Mucosa of stomach (tissue), 1 donor: ENCODE measurements around the gene OR10A3.

Experiments
- H3K27me3 ChIP-seq: one replicate; pipeline ENCODE4 v1.7.0; 2013; ENCODE audit warnings: mild to moderate bottlenecking, low read length; ENCODE audit not compliant: control insufficient read depth, insufficient read depth
- H3K36me3 ChIP-seq: one replicate; pipeline ENCODE4 v1.7.0; 2013; ENCODE audit warnings: low read length; ENCODE audit not compliant: control insufficient read depth, insufficient read depth
- H3K4me1 ChIP-seq: one replicate; pipeline ENCODE4 v1.7.0; 2013; ENCODE audit warnings: mild to moderate bottlenecking, low read length; ENCODE audit not compliant: control insufficient read depth, insufficient read depth
- H3K4me3 ChIP-seq: one replicate; pipeline ENCODE4 v1.7.0; 2013; ENCODE audit warnings: low read length
- H3K9ac ChIP-seq: one replicate; pipeline ENCODE4 v1.7.0; 2013; ENCODE audit warnings: mild to moderate bottlenecking, low read length, moderate library complexity
- H3K9me3 ChIP-seq: one replicate; pipeline ENCODE4 v1.7.0; 2013; ENCODE audit warnings: mild to moderate bottlenecking, low read length, moderate library complexity; ENCODE audit not compliant: control insufficient read depth
- donor health status: Pancreatic carcinoma.

OR10A3 gene

GRCh38 chr11:7924536-7924935, 17.0 kb downstream of the OR10A3 start:
- H3K9ac ChIP-seq: no peak overlapping the region
- no peaks in the 10 kb centered on the region for H3K36me3 ChIP-seq
- no peaks in the 10 kb centered on the region for H3K4me1 ChIP-seq
- no peaks in the 10 kb centered on the region for H3K27me3 ChIP-seq
- H3K4me3 ChIP-seq: no peak overlapping the region
- H3K9me3 ChIP-seq: no peaks in the 10 kb centered on the region

DNA sequence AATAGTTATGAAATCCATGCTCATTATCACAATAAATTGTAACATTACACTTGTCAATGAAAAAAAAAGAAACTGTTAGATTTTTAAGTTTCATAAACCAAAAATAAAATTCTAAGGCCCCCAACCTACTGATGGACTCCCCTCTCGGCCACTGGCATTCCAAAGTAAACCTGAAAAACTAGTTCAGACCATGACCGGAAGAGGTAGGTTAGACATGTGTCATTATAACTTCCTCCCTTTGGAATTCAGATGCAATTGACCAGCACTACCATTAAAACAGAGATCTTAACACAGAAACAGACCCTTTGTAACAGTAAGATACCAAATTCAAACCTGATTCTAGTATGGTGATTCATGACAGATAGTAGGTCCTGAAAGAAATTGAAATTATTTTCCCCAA, 23.4 kb downstream of the OR10A3 start:
- H3K4me1 ChIP-seq: no peaks in the 10 kb centered on the region
- H3K27me3 ChIP-seq: no peaks in the 10 kb centered on the region
- no peak overlapping the region for H3K9ac ChIP-seq
- H3K36me3 ChIP-seq: no peaks in the 10 kb centered on the region
- H3K4me3 ChIP-seq: no peak overlapping the region
- H3K9me3 ChIP-seq: no peaks in the 10 kb centered on the region

DNA sequence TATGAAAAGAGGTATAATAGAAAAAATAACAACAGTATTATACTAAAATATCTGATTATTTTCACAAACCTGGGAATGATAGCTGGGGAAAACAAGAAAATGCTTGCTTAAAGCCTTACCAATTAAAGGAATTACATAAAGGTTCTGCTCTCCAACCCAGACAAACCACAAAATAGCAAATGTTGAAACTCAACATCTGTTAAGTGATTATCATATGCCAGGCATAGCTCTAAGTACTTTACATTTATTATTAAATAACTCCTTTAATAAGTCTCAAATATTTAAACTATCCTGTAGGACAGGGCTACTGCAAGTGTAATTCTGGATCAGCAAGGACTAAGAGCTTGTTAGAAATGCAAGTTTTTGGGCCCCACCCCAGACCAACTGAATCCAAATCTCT, 30.5 kb downstream of the OR10A3 start:
- H3K36me3 ChIP-seq: no peaks in the 10 kb centered on the region
- no peaks in the 10 kb centered on the region for H3K27me3 ChIP-seq
- H3K4me3 ChIP-seq: no peak overlapping the region
- H3K9ac ChIP-seq: no peak overlapping the region
- peaks cover 7% of the 10 kb centered on the region for H3K4me1 ChIP-seq
- H3K9me3 ChIP-seq: no peaks in the 10 kb centered on the region

DNA sequence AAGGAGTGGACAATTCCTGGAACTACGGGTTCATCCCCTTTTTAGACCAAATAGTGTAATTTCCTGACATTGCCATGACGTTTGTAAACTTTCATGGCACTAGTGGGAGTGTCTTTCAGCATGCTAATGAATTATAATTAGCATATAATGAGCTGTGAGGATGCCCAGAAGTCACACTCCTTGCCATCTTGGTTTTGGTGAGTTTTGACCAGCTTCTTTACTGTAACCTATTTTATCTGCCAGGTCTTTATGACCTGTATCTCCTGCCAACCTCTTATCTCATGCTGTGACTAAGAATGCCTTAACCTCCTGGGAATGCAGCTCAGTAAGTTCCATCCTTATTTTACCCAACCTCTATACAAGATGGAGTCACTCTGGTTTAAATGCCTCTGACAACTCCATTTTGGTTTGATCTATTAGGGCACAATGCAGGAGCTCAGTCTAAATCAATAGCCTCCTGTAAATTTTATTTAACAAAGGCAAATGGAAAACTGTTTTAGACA, 31.2 kb downstream of the OR10A3 start:
- Histone ChIP-seq H3K36me3 (no peaks in the 10 kb centered on the region), H3K4me1 (peaks cover 14% of the 10 kb centered on the region), H3K27me3 (no peaks in the 10 kb centered on the region), H3K9me3 (no peaks in the 10 kb centered on the region), H3K9ac (no peak overlapping the region), H3K4me3 (no peak overlapping the region)

- H3K9me3 ChIP-seq: no peaks in the 10 kb centered on the region
- H3K36me3 ChIP-seq: no peaks in the 10 kb centered on the region
- no peaks in the 10 kb centered on the region for H3K27me3 ChIP-seq
- no peak overlapping the region for H3K4me3 ChIP-seq
- peaks cover 15% of the 10 kb centered on the region for H3K4me1 ChIP-seq
- no peak overlapping the region for H3K9ac ChIP-seq
Measured at GRCh38 chr11:7909585-7910285, 31.8 kb downstream of the OR10A3 start.

GRCh38 chr11:7907121-7907520, 34.4 kb downstream of the OR10A3 start:
- no peaks in the 10 kb centered on the region for H3K36me3 ChIP-seq
- no peaks in the 10 kb centered on the region for H3K27me3 ChIP-seq
- H3K4me3 ChIP-seq: no peak overlapping the region
- H3K9ac ChIP-seq: no peak overlapping the region
- no peaks in the 10 kb centered on the region for H3K9me3 ChIP-seq
- H3K4me1 ChIP-seq: peaks cover 24% of the 10 kb centered on the region

DNA sequence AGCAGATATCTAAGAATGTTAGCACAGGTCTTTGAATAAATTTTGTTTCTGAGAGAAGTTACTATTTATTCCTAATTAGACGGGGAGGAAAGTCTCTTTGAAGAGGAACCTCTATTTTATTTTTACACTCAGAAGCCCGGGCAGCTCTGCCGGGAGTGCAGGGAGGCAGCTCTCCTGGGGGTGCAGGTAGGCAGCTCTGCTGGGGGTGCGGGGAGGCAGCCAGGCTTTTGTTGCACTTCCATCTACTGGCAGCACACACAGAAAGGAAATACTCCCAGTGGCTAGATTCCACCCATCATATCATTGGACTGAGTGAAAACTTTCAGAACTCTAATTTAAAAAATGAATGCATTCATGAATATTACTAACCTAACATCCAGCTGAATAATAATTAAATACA, 35.0 kb downstream of the OR10A3 start:
- H3K9ac ChIP-seq: no peak overlapping the region
- H3K4me3 ChIP-seq: no peak overlapping the region
- peaks cover 24% of the 10 kb centered on the region for H3K4me1 ChIP-seq
- H3K36me3 ChIP-seq: no peaks in the 10 kb centered on the region
- H3K27me3 ChIP-seq: no peaks in the 10 kb centered on the region
- H3K9me3 ChIP-seq: no peaks in the 10 kb centered on the region

GRCh38 chr11:7905961-7906429, 35.5 kb downstream of the OR10A3 start:
- Histone ChIP-seq H3K9me3 (no peaks in the 10 kb centered on the region), H3K36me3 (no peaks in the 10 kb centered on the region), H3K27me3 (no peaks in the 10 kb centered on the region), H3K4me1 (peaks cover 24% of the 10 kb centered on the region), H3K4me3 (no peak overlapping the region), H3K9ac (no peak overlapping the region)

GRCh38 chr11:7905549-7905948, 36.0 kb downstream of the OR10A3 start:
- H3K4me3 ChIP-seq: no peak overlapping the region
- H3K9me3 ChIP-seq: no peaks in the 10 kb centered on the region
- peaks cover 24% of the 10 kb centered on the region for H3K4me1 ChIP-seq
- H3K27me3 ChIP-seq: no peaks in the 10 kb centered on the region
- no peak overlapping the region for H3K9ac ChIP-seq
- H3K36me3 ChIP-seq: no peaks in the 10 kb centered on the region

DNA sequence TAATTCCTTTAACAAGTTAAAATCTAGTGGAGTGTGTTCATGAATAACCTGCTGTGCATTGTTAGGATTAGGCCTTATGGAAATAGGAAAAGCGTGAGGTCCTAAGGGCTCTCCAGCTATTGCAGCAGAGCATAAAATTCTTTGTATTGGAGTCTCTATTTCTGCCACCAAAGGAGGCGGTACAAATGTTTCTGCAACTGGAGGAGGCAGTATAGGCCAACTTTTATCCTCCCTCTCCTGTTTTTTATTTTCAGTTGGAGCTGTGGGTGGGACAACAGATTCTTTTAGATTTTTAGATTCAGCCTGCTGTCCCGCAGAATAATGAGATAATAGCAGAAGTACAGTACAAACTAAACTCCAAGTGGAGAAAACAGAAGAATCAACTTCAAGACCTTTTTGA, 36.6 kb downstream of the OR10A3 start:
- Histone ChIP-seq H3K27me3 (no peaks in the 10 kb centered on the region), H3K4me1 (peaks cover 24% of the 10 kb centered on the region), H3K9ac (no peak overlapping the region), H3K36me3 (no peaks in the 10 kb centered on the region), H3K9me3 (no peaks in the 10 kb centered on the region), H3K4me3 (no peak overlapping the region)

DNA sequence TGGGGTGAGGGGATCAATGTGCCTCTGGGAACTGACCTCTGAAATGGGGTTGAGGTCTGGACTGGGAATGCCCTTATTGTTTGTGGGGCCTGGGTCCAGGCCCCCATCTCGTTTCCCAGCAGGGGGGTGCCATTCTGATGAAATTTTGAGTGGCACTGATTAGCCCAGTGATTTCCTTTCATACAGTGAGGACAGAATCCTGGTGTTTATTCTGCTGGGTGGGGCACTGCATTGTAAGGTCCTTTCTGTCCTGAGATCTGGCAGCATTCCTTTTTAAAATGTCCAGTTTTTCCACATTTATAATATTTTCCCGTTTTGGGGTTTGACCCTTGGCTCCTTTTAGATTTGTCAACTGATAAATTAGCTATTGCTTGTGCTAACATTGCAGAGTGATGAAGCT, 37.6 kb downstream of the OR10A3 start:
- H3K4me3 ChIP-seq: no peak overlapping the region
- no peaks in the 10 kb centered on the region for H3K9me3 ChIP-seq
- H3K9ac ChIP-seq: no peak overlapping the region
- no peaks in the 10 kb centered on the region for H3K27me3 ChIP-seq
- H3K4me1 ChIP-seq: peaks cover 24% of the 10 kb centered on the region
- H3K36me3 ChIP-seq: no peaks in the 10 kb centered on the region

DNA sequence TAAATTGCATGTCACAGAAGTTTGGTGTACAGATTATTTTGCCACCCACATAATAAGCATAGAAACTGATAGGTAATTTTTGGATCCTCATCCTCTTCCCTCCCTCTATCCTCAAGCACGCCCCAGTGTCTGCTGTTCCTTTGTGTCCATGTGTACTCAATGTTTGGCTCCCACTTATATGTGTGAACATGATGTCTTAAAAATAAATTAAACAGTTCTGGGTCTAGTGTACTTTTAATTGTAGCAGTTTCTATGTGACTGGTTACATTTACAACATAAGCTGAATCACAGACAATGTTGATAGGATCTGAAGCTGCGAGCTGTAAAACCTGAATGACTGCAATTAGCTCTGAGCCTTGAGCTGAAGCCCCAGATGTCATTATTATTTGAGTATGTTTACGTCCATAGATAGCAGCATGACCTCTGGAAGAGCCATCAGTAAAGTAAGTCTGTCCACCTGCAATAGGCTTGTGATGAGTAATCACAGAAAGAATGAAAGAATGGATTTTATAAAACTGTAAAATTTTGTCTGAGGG, 40.1 kb downstream of the OR10A3 start:
- Histone ChIP-seq H3K9me3 (no peaks in the 10 kb centered on the region), H3K27me3 (no peaks in the 10 kb centered on the region), H3K4me1 (peaks cover 23% of the 10 kb centered on the region)

More for the DNA sequence above, 40.1 kb downstream of the OR10A3 start:
- Histone ChIP-seq H3K4me3 (no peak overlapping the region), H3K36me3 (no peaks in the 10 kb centered on the region), H3K9ac (no peak overlapping the region)
